Gastroesophageal sphincter (tissue), 4 donors: Measurements from ENCODE around the gene PCMTD2. TPM values are rescaled to one million over a fixed set of nuclear protein-coding genes. Genes with fewer than 3 reads are reported as not detected.

Source experiments
- ATAC-seq: fragments of 150-250 bp; one replicate; pipeline ENCODE4 v1.9.1; 2016; ENCODE audit warnings: mild to moderate bottlenecking, moderate library complexity
- H3K27ac ChIP-seq, 4 donors: fragments of 200-600 bp; sonication (generic) in 3 of 4; 1 replicate in 3 of 4; 2 replicates in 1 of 4; pipeline ENCODE4 v1.5.1; 2016 to 2019
- H3K27me3 ChIP-seq: fragments of 200-600 bp; sonication (generic); one replicate; pipeline ENCODE4 v1.5.1; 2019
- H3K36me3 ChIP-seq, 2 donors: fragments of 200-600 bp; sonication (generic); one replicate each; pipeline ENCODE4 v1.5.1; 2019; ENCODE audit warnings: control low read depth in 1 of 2
- H3K4me1 ChIP-seq, 3 donors: fragments of 200-600 bp; sonication (generic); 1 replicate in 2 of 3; 2 replicates in 1 of 3; pipeline ENCODE4 v1.5.1; 2016 to 2019; ENCODE audit warnings: control low read depth in 2 of 3
- H3K4me3 ChIP-seq, 2 donors: fragments of 200-600 bp; sonication (generic); one replicate each; pipeline ENCODE4 v1.5.1; 2019; ENCODE audit warnings: mild to moderate bottlenecking in 1 of 2, moderate library complexity in 1 of 2
- H3K9me3 ChIP-seq, 3 donors: fragments of 200-600 bp; sonication (generic); one replicate each; pipeline ENCODE4 v1.5.1; 2017 to 2019; ENCODE audit warnings: control low read depth in 2 of 3
- CTCF ChIP-seq, 4 experiments: fragments of 200-600 bp in 2 of 4; fragments of 450-650 bp in 2 of 4; sonication (generic) in 1 of 4; IDR thresholded peaks; one replicate each; pipeline ENCODE4 v1.5.1; 2017 to 2019; ENCODE audit warnings: antibody characterized with exemption in 4 of 4, mild to moderate bottlenecking in 2 of 4, moderate library complexity in 2 of 4
- EP300 ChIP-seq: sonication (generic); formaldehyde crosslinking; IDR thresholded peaks from one replicate; pipeline ENCODE4 v1.6.1; 2017; ENCODE audit warnings: antibody characterized with exemption, mild to moderate bottlenecking
- POLR2A ChIP-seq, 2 donors: fragments of 450-650 bp; IDR thresholded peaks; one replicate each; pipeline ENCODE4 v1.6.1; 2017; ENCODE audit warnings: antibody characterized with exemption in 2 of 2, mild to moderate bottlenecking in 2 of 2, moderate library complexity in 1 of 2
- POLR2AphosphoS5 ChIP-seq: sonication (generic); formaldehyde crosslinking; IDR thresholded peaks from one replicate; pipeline ENCODE4 v1.6.1; 2017; ENCODE audit warnings: antibody characterized with exemption
- WGBS, 2 donors: methylation state at CpG; one replicate each; pipeline ENCODE4 v1.1.5; 2018; ENCODE audit warnings: low coverage in 1 of 2; 5-methylcytosine and 5-hydroxymethylcytosine counted together
- total RNA-seq, 4 donors: library from RNA; depleted of rRNA; stranded (reverse); fragments of >200 nt; gene quantifications; one replicate each; pipeline ENCODE4 v1.1.0, GENCODE V29; 2016

Gene PCMTD2
- total RNA-seq, 4 donors from 2014 or later = 46.0 to 70.0 (median 48.1) TPM

GRCh38 chr20:64250027-64250426 lies 5.5 kb upstream of the PCMTD2 start:
- H3K27me3 ChIP-seq = peaks cover 44% of the 10 kb centered on the region
- WGBS, 2 donors = 69 to 78% methylated on average over 2 of the region's 2 CpGs
- no peaks in the 10 kb centered on the region for H3K36me3 ChIP-seq
- TF ChIP-seq POLR2AphosphoS5 = no peak
- no peak for TF ChIP-seq EP300
- no peak for TF ChIP-seq POLR2A (IDR thresholded peaks at IDR 0.05)
- no peak for TF ChIP-seq CTCF (IDR thresholded peaks at IDR 0.05)
- no peak for ATAC-seq
- no peaks in the 10 kb centered on the region for H3K9me3 ChIP-seq
- H3K27ac ChIP-seq = no peak overlapping the region
- peaks cover 0 to 3% (median 0%) of the 10 kb centered on the region in 3 donors for H3K4me1 ChIP-seq
- H3K4me3 ChIP-seq = no peak overlapping the region

- H3K4me3 ChIP-seq = no peak overlapping the region
- H3K27me3 ChIP-seq = peaks cover 15% of the 10 kb centered on the region
- WGBS, 2 donors = 89 to 93% methylated on average over 2 to 3 of the region's 4 CpGs
- no peaks in the 10 kb centered on the region for H3K36me3 ChIP-seq
- H3K27ac ChIP-seq = no peak overlapping the region
- no peak for ATAC-seq
- TF ChIP-seq EP300 (no peak), POLR2AphosphoS5 (no peak), CTCF (IDR thresholded peaks at IDR 0.05) (no peak), POLR2A (IDR thresholded peaks at IDR 0.05) (no peak)
- no peaks in the 10 kb centered on the region for H3K9me3 ChIP-seq
- peaks cover 4 to 25% (median 9%) of the 10 kb centered on the region in 3 donors for H3K4me1 ChIP-seq
Measured at GRCh38 chr20:64253000-64253383, 2.6 kb upstream of the PCMTD2 start.

GRCh38 chr20:64253443-64253842 lies 2.1 kb upstream of the PCMTD2 start:
- Histone ChIP-seq H3K4me1 (peaks cover 4 to 29% (median 9%) of the 10 kb centered on the region in 3 donors), H3K36me3 (no peaks in the 10 kb centered on the region), H3K9me3 (no peaks in the 10 kb centered on the region), H3K27me3 (peaks cover 13% of the 10 kb centered on the region), H3K27ac (no peak overlapping the region), H3K4me3 (no peak overlapping the region)
- WGBS, 2 donors = 79 to 80% methylated on average over 1 to 4 of the region's 4 CpGs
- TF ChIP-seq POLR2A (IDR thresholded peaks at IDR 0.05) (no peak), CTCF (IDR thresholded peaks at IDR 0.05) (no peak), POLR2AphosphoS5 (no peak)
- ATAC-seq = no peak

- Histone ChIP-seq H3K27me3 (peaks cover 9% of the 10 kb centered on the region), H3K27ac (no peak overlapping the region), H3K4me1 (peaks cover 4 to 34% (median 9%) of the 10 kb centered on the region in 3 donors), H3K4me3 (no peak overlapping the region), H3K36me3 (no peaks in the 10 kb centered on the region), H3K9me3 (no peaks in the 10 kb centered on the region)
- 73 to 100% methylated on average over 2 to 4 of the region's 5 CpGs for WGBS, 2 donors
- no peak for TF ChIP-seq CTCF (IDR thresholded peaks at IDR 0.05)
- no peak for TF ChIP-seq POLR2A (IDR thresholded peaks at IDR 0.05)
- no peak for TF ChIP-seq POLR2AphosphoS5
- no peak for TF ChIP-seq EP300
- ATAC-seq = no peak
Measured at GRCh38 chr20:64254156-64254555, 1.4 kb upstream of the PCMTD2 start.

- peak overlapping the region; percentile 87 to 90 (median 89) for H3K27ac ChIP-seq
- TF ChIP-seq POLR2A (IDR thresholded peaks at IDR 0.05) (no peak), EP300 (no peak), CTCF (IDR thresholded peaks at IDR 0.05) (no peak), POLR2AphosphoS5 (no peak)
Measured at GRCh38 chr20:64254571-64255360, 782 bp upstream of the PCMTD2 start.

More at GRCh38 chr20:64254571-64255360, 782 bp upstream of the PCMTD2 start:
- Histone ChIP-seq H3K4me1 (peaks cover 4 to 38% (median 9%) of the 10 kb centered on the region in 3 donors), H3K9me3 (no peaks in the 10 kb centered on the region), H3K36me3 (no peaks in the 10 kb centered on the region), H3K27me3 (peaks cover 9% of the 10 kb centered on the region), H3K4me3 (peak overlapping the region; percentile 69 to 96)
- 87 to 94% methylated on average over 13 to 14 of the region's 28 CpGs for WGBS, 2 donors
- peak; percentile 25 for ATAC-seq
